ENCODE data around the gene MIA.
"Not testable (repeated sequence)": the region's sequence is repeated elsewhere in the genome, so short reads cannot be mapped to it uniquely, and the experiment has no call there.

The MIA gene

DNA sequence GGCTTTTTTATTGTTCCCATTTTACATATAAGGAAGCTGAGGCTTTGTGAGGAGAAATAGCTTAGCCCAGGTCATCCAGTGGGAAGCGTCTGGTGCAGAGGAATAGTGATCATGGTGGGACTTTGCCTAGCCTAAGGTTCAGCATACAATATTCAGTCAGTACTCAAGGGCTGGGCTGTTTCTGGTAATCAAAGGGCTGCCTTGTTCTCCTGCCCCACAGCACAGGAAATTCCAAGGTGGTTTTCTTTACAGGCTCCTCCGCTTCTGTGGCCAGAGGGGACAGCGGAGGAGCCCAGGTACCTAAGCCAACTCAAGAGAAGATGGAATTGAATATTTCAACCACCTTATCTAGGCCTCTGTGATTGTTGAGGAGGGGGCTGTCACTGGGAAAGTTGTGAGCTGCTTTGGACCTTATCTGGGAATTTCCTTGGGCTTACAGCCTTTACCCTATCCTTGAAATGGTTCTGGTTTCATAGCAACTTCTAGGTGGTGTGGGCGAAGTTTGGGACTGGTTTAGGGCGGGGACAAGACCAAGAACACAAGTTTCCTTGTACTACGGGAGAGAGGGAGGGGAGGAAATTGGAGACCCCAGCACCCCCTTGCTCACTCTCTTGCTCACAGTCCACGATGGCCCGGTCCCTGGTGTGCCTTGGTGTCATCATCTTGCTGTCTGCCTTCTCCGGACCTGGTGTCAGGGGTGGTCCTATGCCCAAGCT lies at the start of gene MIA:
Gene MIA (plus strand): TSS at position 606 of the 716 bp plus-strand sequence. CDS start 22 bp downstream, at position 628.
- no peak for DNase-seq (ENCODE audit: low spot score)

GRCh38 chr19:40726279-40726678 lies 49.0 kb upstream of the MIA start:
- DNase-seq (ENCODE audit: low spot score) = no peak

DNA sequence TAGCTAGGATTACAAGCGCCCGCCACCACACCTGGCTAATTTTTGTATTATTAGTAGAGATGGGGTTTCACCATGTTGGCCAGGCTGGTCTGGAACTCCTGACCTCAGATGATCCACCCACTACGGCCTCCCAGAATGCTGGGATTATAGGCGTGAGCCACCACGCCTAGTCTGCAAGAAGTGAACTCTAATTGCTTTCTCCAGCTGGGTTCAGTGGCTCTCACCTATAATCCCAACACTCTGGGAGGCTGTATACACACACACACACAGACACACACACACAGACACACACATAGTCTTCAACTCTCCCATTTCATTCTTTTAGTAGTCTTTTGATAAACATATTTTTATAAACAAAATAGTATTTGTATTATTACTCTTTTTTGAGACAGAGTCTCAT lies 45.3 kb upstream of the MIA start:
- not testable (repeated sequence) for DNase-seq (ENCODE audit: low spot score)

DNA sequence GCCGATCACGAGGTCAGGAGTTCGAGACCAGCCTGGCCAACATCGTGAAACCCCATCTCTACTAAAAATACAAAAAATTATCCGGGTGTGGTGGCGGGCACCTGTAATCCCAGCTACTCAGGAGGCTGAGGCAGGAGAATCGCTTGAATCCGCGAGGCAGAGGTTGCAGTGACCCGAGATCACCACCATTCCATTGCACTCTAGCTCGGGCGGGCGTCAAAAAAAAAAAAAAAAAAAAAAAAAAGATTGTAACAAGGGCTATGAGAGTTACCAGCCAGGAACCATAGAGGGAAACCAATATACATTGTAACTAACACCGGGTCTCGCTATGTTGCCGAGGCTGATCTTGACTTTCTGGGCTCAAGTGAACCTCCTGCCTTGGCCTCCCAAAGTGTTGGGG lies 43.0 kb upstream of the MIA start:
- not testable (repeated sequence) for DNase-seq (ENCODE audit: low spot score)

GRCh38 chr19:40733149-40733548 lies 42.2 kb upstream of the MIA start:
- DNase-seq (ENCODE audit: low spot score) = no peak

DNA sequence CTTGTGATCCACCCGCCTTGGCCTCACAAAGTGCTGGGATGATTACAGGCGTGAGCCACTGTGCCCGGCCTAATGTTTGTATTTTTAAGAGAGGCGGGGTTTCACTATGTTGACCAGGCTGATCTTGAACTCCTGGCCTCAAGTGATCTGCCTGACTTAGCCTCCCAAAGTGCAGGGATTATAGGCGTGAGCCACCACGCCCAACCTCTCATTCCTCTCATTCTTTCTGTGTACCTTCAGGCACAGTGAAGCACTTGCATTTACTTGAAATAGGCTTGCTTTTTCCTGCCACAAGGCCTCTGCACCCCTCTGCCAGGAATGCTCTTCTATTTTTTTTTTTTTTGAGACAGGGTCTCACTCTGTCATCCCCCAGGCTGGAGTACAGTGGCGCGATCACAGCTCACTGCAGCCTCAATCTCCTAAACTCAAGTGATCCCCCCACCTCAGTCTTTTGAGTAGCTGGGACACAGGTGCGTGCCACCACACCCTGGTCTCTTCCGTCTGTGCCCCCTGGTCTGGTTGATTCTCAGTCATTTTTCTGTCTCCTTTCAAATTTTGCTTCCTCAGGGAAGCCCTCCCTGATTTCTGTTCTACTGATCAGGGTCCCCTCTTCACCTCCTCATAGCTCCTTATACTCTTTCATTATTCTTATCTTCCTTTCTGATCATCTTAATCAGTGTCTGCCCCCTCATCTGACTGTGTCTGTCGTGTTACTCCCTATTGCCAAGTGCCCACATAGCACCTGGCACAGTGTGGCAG lies 40.1 kb upstream of the MIA start:
- no peak for DNase-seq (ENCODE audit: low spot score)

- no peak for DNase-seq (ENCODE audit: low spot score)
Measured at GRCh38 chr19:40736661-40737060, 38.7 kb upstream of the MIA start.

DNA sequence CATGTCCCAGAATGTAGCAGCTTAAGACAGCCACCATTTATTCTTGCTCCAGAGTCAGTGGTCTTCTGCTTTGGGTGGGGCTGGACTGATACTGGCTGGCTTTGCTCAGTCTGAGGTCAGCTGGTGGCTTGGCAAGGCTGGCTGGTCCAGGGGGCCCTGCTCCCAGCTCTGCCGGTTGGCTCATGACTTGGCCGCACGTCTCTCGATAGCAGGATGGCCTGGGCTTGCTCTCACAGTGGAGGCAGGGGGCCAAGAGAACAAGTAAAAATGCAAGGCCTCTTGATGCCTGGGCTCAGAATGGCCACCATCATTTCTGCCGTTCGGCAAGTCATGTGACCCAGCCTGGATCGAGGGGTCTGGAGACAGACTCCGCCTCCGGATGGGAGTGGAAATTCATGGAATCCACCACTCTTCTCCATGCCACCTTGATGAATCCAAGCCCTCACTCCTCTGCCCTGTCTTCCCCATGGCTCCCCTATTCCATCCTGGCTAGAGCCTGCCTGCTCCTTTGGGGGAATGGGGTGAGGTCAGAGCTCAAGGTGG lies 38.1 kb upstream of the MIA start:
- no peak for DNase-seq (ENCODE audit: low spot score)

GRCh38 chr19:40739030-40739839 lies 36.1 kb upstream of the MIA start:
- DNase-seq (ENCODE audit: low spot score) = no peak

DNA sequence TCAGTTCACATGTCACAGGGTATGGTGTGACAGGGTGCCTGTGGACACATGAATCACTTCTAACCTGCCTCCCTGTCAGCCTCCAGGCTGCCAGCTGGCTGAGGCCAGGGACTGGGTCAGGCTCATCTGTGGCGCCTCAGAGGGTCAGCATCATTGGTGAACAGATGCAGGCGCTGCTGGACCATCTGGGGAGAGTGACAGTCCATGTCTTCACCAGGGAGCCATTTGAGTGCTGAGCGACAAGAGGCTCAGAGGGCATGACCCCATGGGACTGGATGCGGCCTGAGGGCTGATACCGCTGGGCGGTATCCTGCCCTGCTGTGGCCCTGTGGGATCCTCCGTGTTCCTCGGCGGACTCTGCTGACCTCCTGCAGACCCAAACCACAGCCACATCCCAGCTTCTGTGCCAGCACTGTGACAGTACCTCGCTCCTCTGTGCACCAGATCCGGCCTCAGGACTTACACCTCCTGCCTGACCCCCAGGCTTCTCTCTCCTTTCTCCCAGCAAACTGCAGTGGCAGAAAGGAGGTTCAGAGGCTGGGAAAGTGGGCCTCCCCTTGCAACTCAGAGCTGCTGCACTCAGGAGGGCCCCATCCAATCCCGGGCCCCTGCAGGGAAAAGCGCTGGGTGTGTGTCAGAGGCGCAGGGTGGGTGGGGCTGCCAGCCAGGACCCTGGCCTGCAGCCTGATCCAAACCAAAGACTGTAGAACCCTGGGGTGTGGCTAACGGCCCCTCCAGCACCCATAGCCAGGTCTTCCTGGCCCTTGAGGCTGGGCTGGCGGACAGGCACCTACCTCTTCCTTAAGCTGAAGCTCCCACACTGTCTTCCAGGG lies 35.2 kb upstream of the MIA start:
- DNase-seq (ENCODE audit: low spot score) = no peak

DNA sequence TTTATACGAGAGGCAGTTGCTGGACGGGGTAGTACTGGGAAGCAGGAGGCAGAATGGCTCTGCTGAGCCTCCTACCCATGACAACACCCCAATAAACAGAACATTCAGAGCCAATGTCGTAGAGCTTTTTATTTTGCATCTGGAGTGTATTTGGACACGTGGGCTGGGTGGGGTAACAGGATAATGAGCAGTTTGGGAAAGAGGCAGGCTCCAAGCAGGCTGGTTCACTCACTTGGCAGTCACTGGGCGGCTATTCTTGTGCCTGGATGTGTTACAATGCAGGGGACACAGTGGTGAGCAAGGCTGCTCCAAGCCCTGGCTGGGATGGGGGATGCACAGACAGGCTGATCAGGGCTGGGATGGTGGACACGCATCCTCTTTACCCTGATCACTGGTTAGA lies 34.6 kb upstream of the MIA start:
- DNase-seq (ENCODE audit: low spot score) = no peak

DNA sequence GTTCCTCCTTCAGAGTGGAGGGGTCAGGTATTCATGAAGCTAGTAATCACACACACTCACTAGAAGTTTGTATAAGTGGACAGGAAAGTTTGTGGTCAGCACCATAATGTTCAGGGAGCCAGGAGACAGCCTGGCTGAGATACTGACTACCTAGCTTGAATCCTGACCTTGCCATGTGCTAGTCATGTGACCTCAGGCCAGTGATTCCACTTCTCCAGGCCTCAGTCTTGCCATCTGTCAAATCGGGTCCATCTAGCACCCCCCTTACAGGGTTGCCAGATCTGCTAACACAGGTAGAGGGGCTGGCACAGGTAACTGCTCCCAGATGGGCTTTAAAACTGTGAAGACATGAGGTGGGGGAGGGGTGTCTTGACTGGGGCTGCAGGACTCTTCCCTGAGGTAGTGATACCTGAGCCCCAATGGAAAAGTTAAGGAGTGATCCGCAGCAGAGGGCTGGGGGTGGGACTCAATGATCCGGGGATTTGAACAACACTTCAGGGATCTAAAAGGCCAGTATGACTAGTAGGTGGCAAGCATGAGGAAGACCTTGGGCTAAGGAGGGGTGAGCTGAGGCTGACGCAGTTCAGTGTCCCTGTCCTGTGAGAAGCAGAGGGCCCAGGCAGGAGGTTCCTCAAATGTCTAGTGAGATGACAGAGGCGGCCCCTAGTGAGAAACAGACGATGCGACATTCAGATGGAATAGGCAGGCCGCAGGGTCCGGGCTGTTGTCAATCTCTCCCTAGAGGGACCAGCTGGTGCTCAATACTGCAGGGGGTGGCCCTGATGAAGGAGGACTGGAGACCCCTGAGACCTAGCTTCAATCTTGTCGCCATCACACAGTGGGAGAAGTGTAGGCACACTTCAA lies 33.6 kb upstream of the MIA start:
- no peak for DNase-seq (ENCODE audit: low spot score)

- DNase-seq (ENCODE audit: low spot score) = no peak
Measured at GRCh38 chr19:40742477-40742876, 32.8 kb upstream of the MIA start.

GRCh38 chr19:40742886-40743285 lies 32.4 kb upstream of the MIA start:
- no peak for DNase-seq (ENCODE audit: low spot score)

DNA sequence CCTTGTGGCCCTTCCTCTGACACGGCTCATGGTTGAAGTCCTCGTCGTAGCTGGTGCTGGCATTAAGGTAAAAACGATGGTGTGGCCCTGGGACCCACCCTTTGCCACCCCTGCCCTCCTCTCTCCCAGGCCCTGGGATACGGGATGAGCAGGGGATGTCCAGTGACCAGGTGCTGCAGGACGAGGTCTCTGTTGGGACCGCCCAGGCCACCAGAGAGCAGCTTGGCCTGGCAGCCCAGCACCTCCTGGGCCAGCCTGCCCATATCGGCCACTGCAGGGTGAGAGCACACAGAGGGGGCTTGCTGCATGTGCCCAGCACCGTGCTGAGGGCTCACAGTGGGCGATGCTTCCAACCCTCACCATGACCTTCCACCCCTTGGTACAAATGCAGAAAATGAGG lies 31.4 kb upstream of the MIA start:
- DNase-seq (ENCODE audit: low spot score) = no peak

GRCh38 chr19:40744554-40745401 lies 30.5 kb upstream of the MIA start:
- no peak for DNase-seq (ENCODE audit: low spot score)

GRCh38 chr19:40745402-40745780 lies 29.9 kb upstream of the MIA start:
- DNase-seq (ENCODE audit: low spot score) = no peak

DNA sequence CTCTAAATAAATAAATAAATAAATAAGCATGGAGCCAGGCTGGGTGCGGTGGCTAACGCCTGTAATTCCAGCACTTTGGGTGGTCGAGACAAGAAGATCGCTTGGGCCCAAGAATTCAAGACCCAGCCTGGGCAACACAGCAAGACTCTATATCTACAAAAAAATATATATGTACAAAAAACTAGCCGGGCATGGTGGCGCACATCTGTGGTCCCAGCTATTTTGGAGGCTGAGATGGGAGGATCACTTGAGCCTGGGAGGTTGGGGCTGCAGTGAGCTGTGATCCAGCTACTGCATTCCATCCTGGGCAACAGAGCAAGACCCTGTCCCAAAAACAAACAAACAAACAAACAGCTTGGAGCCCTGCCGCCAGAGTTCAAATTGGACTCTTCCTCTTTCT lies 27.8 kb upstream of the MIA start:
- no peak for DNase-seq (ENCODE audit: low spot score)

- DNase-seq (ENCODE audit: low spot score) = peak; percentile 100
Measured at GRCh38 chr19:40750058-40750873, 25.1 kb upstream of the MIA start, which contains the start of gene ACTMAP. ACTMAP (minus strand) TSS chr19:40750477; CDS start chr19:40749803, 674 bp downstream.
